Measurements from ENCODE around the gene KLF18. TPM values are rescaled to one million over a fixed set of nuclear protein-coding genes. Genes with fewer than 3 reads are reported as not detected.
"Not testable (repeated sequence)": the region's sequence is repeated elsewhere in the genome, so short reads cannot be mapped to it uniquely, and the experiment has no call there.

KLF18 gene
- total RNA-seq, 1 donor, result not detected

DNA sequence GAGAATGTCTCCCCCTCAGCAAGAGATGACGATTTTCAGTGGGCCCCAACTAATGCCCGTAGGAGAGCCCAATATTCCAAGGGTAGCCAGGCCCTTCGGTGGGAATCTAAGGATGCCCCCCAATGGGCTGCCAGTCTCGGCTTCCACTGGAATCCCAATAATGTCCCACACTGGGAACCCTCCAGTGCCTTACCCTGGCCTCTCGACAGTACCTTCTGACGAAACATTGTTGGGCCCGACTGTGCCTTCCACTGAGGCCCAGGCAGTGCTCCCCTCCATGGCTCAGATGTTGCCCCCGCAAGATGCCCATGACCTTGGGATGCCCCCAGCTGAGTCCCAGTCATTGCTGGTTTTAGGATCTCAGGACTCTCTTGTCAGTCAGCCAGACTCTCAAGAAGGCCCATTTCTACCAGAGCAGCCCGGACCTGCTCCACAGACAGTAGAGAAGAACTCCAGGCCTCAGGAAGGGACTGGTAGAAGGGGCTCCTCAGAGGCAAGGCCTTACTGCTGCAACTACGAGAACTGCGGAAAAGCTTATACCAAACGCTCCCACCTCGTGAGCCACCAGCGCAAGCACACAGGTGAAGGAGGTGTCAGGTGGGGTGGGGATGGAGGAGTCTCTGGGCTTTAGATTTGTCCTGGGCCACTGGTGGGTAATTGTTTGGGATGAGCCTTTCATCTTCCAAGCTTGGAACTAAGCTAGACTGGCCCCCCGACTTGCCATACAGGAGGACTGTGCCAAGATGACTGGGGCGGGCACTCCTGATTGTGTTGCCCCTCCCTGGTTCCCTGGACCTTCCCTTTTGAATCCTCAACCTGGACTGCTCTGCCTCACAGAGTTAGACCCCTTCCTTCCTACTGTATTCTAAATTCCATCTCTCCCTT, 11.6 kb downstream of the KLF18 start:
- no peak for DNase-seq (ENCODE audit: low read depth)
- no peak overlapping the region for H3K4me3 ChIP-seq (ENCODE audit: low read depth, low read length)
- TF ChIP-seq, protein P1, sequence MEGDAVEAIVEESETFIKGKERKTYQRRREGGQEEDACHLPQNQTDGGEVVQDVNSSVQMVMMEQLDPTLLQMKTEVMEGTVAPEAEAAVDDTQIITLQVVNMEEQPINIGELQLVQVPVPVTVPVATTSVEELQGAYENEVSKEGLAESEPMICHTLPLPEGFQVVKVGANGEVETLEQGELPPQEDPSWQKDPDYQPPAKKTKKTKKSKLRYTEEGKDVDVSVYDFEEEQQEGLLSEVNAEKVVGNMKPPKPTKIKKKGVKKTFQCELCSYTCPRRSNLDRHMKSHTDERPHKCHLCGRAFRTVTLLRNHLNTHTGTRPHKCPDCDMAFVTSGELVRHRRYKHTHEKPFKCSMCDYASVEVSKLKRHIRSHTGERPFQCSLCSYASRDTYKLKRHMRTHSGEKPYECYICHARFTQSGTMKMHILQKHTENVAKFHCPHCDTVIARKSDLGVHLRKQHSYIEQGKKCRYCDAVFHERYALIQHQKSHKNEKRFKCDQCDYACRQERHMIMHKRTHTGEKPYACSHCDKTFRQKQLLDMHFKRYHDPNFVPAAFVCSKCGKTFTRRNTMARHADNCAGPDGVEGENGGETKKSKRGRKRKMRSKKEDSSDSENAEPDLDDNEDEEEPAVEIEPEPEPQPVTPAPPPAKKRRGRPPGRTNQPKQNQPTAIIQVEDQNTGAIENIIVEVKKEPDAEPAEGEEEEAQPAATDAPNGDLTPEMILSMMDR (IDR thresholded peaks at IDR 0.05; ENCODE audit: insufficient read depth, low read length), result no peak

DNA sequence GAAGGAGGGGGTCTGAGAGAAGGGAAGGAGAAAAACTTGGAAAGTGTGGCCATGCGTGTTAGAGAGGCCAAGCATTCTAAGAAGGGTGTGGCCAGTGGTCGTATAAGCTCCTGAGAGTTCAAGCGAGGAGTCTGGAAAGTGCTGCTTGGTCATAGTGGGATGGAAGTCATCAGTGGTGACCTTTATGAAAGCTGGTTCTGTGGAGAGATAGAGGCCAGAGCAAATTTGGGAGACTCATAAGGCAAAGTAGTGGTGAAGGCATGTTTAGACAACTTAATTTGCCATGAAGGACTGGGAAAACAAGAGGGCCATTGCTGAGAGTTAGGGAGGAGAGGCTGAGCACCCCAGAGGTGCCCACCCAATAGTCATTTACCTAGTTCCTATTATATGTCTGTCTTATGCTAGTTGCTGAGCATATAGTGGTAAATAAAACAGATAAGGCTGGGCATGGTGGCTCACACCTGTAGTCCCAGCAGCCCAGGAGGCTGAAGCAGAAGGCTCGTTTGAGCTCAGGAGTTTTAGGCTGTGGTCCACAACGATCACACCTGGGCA, 21.0 kb downstream of the KLF18 start:
- no peak overlapping the region for H3K4me3 ChIP-seq (ENCODE audit: low read depth, low read length)
- TF ChIP-seq, protein P1 (IDR thresholded peaks at IDR 0.05; ENCODE audit: insufficient read depth, low read length), result no peak
- no peak for DNase-seq (ENCODE audit: low read depth)

DNA sequence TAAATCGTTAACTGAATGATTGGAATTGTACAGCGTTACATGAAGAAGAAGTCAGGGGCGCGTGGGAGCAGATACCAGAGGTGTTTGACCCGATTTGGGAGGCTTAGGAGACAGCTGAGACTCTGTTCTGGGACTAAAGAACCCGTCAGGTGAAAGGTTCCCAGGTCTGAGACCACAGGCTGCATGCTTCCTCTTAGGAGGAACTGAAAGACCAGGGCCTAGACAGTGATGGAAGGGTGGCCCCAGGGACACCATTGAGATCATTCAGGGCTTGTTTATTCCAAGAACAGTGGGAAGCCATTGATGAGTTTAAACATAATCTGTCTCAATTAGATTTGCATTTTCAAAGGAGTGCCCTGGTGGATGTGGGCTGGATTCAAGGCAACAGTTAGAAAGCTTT, 21.9 kb downstream of the KLF18 start:
- H3K4me3 ChIP-seq (ENCODE audit: low read depth, low read length), result no peak overlapping the region
- TF ChIP-seq, protein P1 (IDR thresholded peaks at IDR 0.05; ENCODE audit: insufficient read depth, low read length), result no peak
- DNase-seq (ENCODE audit: low read depth), result no peak

DNA sequence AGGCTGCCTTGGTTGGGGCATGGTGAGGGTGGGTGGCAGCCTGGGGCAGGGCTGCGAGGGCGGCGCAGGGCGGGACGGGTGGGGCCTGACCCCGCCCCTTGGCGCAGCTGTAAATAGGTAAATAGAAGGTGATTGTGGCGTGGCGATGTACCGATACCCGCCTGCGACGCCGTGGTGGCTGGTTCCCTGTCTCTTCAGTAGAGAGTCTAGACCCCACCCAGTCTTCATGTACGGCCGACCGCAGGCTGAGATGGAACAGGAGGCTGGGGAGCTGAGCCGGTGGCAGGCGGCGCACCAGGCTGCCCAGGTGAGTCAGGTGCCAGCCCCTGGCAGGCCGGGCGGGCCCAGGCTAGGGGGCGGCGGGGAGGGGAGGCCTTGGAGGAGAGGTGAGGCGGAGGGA, 22.7 kb downstream of the KLF18 start, which contains the start of gene KLF17:
TSS of gene KLF17 (plus strand) at position 140 of the 400 bp plus-strand sequence. CDS start at position 227, 87 bp downstream.
- H3K4me3 ChIP-seq (ENCODE audit: low read depth, low read length), result no peak within 1 kb of the TSS
- TF ChIP-seq, protein P1 (IDR thresholded peaks at IDR 0.05; ENCODE audit: insufficient read depth, low read length), result no peak
- no peak for DNase-seq (ENCODE audit: low read depth)

DNA sequence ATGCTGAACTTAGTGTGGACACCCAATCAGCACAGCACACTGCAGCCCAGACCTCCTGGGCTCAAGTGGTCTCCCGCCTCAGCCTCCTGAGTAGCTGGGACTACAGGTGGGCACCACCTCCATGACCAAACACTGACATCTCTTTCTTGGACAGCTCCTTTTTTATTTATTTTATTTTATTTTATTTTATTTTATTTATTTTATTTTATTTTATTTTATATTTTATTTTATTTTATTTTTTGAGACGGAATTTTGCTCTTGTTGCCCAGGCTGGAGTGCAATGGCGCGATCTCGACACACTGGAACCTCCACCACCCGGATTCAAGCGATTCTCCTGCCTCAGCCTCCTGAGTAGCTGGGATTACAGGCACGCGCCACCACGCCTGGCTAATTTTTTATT, 24.2 kb downstream of the KLF18 start:
- not testable (repeated sequence) for H3K4me3 ChIP-seq (ENCODE audit: low read depth, low read length); DNase-seq (ENCODE audit: low read depth)

DNA sequence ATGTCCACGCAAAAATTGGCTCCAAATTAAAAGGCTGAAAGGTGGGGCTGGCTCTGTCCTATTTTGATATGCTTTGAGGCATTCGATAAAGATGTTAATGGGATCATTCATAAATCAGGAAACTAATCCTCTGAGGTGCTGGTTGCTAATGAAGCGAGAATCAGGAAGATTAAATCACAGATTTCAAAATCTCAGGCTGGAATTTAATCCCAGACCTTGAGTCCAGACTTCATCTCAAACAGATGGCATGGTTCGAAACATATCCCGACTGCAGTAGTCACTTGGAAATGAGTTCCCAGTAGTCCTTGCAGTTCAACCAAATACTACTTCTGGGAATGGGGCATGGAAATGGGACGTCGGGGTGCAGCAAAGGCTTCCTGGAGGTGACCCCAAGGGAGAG, 27.3 kb downstream of the KLF18 start:
- DNase-seq (ENCODE audit: low read depth), result no peak
- H3K4me3 ChIP-seq (ENCODE audit: low read depth, low read length), result no peak overlapping the region
- TF ChIP-seq, protein P1 (IDR thresholded peaks at IDR 0.05; ENCODE audit: insufficient read depth, low read length), result no peak

DNA sequence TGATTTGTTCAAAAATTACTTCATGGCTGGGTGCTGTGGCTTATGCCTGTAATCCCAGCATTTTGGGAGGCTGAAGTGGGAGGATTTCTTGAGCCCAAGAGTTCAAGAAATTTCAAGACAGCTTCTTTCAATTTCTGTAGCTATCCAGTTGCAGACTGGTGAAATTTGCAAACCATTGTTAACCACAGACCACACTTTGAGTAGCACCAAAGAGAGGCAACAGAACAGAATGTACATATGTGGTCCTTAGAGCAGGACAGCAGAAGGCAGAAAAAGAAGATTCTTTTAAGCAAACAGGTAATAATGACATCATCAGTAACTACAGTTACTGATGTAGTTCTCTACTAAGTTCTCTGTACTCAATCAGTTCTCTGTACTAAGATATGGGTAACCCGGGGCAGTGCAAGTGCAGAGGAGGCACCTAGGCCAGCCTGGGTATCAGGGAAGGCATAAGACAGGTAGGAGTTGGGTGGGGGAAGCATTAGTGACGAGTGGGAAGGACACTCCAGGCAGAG, 28.3 kb downstream of the KLF18 start:
- TF ChIP-seq, protein P1 (IDR thresholded peaks at IDR 0.05; ENCODE audit: insufficient read depth, low read length), result no peak
- no peak overlapping the region for H3K4me3 ChIP-seq (ENCODE audit: low read depth, low read length)
- no peak for DNase-seq (ENCODE audit: low read depth)

Measured in fibroblast of the aortic adventitia (primary cell).